NOMO-1 treated with dmso at 0.1 percent for 144 hours (cell line): ENCODE measurements around the gene ADD2.

Experiments
- DNase-seq: peaks from one replicate; lab custom pipeline; 2025; ENCODE audit not compliant: unreplicated experiment; lab: John Stamatoyannopoulos, UW

ADD2 gene

DNA sequence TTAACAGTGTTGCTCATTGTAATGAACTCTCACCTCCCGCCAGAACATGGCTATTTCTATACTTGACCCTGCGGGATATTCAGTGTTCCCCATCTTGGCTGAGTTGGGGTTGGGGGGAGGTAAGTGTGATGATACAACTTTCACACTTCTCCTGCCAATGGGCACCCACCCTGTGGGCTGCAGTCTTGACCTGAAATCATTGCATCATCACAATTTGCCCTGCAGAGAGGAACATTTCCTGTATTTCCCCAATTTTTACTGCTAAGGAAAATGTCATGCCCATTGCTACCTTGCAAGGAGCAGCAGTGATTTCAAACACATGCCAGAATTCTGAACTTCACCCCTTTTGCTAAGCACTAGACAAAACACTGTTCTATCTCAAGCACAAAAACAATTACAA is 92.1 kb downstream of the ADD2 start:
- no peak for DNase-seq

DNA sequence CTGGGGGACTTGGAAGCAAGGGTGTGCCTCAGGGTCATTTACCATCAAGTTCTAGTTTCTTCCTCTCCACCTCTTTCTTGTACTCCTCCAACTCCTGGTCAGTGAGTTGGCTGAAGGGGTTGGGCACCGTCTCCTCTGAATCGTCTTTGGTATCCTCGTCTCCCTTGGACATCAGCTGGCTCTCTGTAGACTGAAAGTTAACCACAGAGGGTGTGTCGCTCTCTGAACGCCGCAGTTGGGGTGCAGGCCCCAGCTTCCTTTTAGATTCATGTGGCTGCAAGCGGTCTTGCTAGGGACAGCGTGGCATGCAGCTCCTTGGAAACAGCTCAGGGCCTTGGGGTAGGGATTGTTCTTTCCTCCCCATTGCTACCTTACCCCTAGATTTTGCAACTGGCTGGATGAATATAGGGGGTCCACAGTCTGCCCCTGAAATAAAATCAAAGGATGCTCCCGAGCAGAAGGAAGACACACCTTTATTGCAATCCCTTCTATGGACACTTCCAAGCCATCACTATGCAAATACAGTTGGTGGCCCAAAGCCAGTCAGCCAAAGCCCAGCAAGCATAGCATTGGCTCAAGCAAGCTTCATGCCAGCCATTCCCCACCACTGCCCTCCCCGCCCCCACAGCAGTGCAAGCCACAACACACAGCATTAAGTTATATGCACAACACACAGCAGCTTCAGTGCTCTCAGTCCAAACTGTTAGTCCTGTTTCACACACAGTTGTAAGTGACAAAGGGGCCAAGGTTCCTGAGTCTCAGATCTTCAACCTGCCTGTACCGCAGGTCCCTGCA is 93.2 kb downstream of the ADD2 start:
- no peak for DNase-seq

DNA sequence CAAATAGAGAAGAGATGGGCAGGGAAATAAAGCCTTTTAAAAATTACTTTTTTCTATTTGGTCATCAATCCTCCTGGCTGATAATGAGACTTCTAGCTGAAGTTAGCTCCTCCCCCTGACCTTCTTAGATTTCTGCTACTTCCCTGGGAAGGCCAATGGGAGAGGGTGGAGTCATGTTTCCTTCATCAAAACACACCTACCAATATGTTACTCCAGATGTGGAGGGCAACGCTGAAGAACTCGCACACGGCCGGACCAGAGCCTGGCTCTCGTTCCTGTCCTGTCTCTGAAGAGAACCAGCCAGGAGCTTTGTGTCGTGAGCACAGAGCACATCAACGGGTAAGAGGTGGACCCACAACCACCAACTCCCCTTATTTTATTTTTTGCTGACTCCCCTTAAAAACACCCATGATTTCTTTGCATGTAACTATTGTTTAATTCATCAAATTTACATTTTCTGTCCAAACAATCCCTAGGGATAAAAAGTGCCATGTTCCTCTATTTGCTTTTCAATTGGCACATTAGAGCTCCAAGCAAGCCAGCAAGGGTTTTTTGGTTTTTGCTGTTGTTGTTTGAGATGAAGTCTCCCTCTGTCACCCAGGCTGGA is 94.9 kb downstream of the ADD2 start:
- no peak for DNase-seq

DNA sequence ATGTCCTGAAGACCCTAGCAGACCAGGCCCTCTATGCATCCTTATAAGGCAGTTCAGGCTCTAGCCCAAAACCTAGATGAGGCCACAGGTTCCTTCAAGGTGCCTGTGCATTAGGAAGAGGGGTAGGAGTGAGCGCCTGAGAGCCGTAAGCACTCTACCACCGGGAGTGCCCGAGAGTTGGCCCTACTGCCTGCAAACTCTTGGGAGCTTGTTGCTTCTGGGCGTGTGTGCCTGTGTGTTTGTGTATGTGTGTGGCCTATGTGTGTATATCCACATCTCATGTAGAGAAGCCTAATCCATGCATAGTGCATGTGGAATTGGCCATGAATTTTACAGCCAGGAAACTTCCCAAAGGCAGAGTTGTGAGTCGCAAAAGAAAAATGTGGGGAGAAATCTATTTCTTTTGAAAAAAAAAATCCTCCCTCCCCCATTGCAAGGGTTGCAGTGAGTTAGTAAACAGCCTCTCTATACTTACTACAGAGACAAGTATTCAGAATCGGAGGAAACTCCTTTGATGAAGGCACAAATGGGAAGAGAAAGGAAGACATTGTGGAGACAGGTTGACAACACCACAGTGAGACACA is 96.8 kb downstream of the ADD2 start:
- no peak for DNase-seq

DNA sequence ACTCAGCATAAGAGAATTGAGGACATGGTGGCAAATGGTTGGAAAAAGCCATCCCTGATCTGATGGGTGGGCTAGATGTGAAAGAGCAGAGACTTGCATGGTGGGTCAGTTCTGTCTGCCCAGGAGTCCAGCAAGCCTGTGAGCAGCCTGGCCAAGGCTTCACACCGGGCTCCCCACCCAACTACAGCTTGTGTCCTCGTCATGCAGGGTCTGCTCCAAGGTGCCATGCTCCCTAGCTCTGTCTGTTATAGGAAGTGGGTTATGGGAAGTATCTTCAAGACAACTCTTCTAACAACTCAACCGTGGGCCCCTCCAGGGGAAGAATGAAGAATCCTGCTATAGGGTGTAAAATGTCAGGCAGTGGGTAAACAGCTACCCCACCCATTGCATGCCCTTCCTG is 97.4 kb downstream of the ADD2 start:
- DNase-seq: no peak

DNA sequence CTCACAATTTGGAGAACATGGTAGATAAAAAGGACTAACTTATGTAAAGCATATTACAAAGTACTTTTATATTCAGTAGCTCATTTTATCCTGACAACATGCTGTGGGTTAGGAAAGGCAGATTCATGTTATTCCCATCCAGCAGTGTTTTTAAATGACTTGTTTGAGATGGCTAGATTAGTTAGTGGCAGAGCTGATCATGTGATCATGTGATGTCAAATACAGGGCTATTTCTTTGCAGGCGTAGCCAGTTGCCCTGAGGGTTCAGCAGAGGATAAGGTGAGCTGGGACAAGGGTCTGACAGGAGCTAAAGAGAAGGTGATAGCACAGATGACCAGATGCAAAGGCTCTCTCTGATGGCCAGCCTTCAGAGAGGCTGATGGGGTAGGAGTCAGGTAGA is 97.8 kb downstream of the ADD2 start:
- DNase-seq: no peak

DNA sequence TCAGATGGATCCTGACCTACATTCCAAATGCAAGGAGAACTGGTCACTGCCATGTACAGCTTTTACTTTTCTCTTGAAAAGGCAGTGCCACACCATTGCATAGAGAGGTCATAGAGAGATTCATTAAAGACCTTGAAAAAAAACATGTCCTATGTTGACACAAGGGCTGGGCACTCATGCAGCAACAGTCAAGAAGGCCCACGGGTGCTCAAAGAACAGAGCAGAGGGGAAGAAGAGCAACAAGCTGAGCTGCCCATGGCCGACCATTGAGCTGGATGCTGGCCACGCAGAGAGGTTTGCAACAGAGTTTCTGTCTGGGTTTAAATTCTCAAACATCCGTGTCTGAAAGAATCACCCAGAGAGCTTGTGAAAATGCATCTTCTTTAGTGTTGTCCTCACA is 99.1 kb downstream of the ADD2 start:
- DNase-seq: no peak

DNA sequence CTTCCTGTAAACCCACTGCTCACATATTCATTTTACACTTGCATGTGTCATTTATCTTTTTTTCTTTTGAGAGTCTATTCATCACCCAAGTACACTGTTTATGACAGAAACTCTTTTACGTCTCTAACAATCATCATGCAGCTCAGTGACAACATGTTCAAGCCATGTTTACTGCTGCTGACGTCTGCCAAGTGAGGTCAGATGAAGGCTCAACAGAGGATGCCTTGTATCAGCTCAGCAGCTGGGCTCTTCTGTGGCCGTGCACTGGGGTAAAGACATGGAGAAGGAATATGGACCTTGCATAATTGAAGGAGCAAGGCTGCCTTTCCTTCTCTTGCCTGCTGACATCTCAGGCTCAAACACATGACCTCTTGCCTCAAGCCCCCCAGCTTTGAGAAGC is 99.6 kb downstream of the ADD2 start:
- no peak for DNase-seq

DNA sequence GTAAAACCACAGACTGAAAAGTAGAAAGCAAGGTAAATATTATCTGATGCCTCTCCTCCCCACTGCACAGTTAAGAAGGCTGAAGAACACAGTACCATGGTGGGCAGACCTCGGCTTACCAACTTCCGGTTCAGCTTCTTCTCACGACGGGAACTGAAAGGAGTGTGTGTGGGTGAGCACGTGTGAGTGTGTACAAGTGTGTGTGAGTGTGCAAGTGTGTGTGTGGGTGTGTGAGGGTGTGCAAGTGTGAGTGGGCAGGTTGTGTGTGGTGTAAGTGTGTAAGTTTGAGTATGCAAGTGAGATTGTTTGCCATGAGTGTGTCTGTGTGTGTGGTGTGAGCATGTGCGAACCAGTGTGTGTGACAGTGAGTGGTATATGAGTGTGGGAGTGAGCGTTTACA is 103.5 kb downstream of the ADD2 start:
- DNase-seq: no peak

DNA sequence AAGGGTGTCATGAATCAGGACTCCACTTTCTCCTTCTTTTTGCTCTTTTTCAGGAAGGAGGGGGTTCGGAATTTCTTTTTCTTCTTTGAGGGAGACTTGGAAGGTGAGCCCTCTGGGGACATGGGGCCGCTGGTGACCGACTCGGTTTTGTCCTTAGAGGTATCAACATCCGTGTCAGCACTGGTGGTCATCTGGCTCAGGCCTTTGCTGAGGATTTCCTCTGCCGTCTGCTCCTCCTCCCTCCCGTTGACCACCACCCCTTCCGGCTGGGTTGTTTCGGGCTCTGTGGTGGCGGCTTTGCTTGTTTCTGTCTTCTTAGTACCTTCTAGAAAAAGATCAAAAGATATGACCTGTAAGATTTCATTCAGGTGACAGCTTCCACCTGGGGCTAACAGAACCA is 104.6 kb downstream of the ADD2 start:
- DNase-seq: no peak

DNA sequence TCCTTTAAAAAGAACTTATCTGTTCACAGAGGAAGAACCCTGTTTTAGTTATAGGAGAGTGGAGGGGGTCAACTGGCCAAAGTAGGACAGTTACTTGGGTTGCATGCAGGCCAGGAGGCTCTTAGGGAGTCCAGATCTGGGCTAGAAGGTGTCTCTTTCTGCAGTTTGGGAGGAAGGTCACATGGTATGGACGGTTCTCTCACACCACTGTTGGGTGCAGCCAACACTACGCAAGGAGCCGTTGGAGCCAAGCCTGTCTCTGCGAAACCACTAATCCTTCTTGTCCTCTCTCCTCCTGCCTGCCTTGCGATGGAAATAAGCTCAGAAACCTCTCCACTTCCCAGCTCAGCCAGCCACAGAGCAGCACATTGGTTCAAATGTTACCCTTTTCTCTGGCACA is 108.4 kb downstream of the ADD2 start:
- DNase-seq: no peak

DNA sequence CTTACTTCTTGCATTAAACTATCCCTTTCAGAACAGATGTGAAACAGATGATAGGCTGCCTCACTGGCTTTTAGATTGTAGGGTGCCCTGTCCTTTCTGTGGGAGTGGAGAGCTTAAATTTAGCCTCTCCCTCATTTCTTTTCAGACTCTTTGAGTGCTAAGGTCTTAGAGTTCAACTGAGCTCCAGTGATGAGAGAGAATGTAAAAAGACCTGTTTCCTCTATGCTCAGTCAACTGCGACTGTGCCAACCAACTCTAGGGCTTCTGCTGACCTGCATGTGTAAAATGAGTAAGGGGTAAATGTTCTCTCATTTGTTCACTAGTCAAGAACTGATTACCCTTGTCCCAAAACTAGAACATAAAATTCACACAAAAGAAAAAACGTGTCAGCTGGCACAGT is 109.5 kb downstream of the ADD2 start:
- DNase-seq: no peak

DNA sequence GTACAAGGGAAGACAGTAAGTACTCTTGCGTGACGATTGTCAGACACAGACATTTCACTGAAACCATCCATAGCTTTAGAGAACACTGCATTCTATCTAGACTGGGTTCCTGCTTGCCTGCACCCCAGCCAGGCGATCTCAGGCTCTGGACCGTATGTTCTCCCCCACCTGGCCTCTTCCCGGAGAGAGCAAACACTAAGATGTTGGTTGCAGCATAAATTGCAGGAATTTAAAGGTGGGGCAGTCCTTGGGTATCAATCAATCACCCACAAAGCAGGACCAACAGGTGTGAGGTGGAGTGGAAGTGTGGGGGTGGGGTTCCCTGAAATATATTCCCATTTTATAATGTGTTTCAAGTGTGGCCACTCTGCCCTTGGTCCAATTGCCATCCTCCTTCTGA is 110.8 kb downstream of the ADD2 start:
- DNase-seq: no peak

DNA sequence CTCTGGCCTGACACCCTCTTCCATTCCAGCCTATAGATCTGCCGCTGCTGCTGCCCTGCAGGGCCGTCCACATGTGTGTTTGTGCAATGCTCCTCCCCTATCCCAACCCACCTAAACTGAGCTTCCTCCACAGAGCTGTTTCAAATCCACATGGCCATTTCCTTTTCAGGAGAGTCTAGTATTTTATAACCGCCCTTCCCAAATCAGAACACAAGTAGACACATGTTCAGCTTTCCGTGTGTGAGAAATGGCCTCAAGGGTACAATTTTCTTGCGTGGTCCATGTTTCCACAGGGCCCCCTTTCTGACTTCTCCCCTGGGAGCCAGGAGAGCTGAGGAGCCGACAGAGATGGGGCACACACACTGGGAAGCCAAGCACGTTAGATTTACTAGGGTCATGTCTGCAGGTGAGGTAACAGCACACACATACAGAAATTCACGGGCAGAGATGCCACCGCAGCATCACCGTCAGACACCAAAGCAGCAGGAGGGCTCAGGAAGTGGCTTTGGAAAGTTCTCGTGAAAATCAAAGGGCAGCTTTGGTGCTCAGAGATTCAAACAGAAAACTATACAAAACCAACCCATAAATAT is 111.5 kb downstream of the ADD2 start:
- DNase-seq: no peak

DNA sequence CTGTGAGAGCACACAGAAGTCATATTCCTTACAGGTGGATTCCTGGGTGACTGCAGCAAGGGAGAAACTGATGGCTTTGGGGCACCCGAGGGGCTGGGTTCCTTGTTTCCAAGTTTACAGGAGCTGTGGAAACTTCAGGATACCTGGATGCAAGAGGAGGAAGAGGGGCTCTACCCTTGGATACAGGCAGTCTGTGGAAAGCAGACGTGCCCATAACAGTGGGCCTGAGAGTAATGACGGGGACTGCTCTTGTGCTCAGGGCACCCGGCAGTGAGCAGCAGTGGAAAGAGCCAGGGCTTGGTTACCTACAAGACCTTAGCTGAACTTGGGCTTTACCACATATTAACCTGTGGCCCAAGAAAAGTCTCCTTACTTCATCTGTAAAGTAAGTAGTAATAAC is 112.2 kb downstream of the ADD2 start:
- no peak for DNase-seq

DNA sequence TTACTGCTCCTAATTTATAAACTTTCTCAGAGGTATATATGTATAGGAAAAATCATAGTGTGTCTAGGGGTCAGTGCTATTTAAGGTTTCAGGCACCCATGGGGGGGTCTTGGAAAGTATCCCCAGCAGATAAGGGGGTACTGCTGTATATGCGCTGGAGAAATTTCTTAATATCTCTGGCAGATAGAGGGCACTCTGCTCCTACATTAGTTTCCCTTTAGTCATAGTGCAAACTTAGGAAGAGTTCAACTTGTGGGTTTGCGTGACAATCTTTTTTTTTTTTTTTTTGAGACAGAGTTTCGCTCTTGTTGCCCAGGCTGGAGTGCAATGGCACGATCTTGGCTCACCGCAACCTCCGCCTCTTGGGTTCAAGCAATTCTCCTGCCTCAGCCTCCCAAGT is 112.8 kb downstream of the ADD2 start:
- peak; percentile 58 for DNase-seq

DNA sequence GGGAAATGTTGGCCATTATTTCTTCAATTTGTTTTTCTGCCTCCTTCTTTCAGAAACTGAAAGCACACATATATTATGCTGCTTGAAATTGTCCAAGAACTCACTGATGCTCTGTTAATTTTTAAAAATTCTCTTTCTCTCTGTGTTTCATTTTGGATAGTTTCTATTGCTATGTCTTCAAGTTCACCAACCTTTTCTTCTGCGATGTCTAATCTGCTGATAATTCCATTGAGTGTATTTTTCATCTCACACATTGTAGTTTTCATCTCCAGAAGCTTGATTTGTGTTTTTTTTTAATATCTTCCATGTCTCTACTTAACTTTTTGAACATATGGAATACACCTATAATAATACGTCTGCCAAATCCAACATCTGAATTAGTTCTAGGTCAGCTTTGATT is 116.3 kb downstream of the ADD2 start:
- no peak for DNase-seq

DNA sequence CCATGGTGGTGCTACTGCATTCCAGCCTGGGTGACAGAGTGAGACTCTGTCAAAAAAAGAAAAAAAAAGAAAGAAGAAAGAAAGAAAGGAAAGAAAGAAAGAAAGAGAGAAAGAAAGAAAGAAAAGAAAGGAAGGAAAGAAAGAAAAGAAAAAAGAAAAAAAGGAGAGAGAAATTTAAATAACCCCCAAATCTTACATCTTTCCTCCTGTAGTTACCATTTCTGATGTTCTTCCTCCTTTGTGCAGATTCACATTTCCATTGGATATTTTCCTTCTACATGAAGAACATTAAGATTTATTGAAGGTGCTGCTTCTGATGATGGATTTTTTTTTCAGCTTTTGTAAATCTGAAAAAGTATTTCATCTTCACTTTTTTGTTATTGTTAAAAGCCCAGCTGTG is 117.0 kb downstream of the ADD2 start:
- DNase-seq: no peak

DNA sequence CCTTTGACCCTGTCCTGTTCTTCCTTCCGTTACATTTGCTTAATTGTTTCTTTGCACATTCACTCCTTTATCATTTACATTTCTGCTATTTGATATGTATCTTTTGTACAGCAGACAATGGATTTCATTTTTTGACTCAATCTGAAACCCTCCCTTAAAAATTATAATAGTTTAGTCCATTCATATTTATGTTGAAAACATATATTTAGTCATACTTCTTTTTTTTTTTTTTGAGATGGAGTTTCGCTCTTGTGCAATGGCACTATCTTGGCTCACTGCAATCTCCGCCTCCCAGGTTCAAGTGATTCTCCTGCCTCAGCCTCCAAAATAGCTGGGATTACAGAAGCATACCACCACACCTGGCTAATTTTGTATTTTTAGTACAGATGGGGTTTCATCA is 119.0 kb downstream of the ADD2 start:
- DNase-seq: no peak

DNA sequence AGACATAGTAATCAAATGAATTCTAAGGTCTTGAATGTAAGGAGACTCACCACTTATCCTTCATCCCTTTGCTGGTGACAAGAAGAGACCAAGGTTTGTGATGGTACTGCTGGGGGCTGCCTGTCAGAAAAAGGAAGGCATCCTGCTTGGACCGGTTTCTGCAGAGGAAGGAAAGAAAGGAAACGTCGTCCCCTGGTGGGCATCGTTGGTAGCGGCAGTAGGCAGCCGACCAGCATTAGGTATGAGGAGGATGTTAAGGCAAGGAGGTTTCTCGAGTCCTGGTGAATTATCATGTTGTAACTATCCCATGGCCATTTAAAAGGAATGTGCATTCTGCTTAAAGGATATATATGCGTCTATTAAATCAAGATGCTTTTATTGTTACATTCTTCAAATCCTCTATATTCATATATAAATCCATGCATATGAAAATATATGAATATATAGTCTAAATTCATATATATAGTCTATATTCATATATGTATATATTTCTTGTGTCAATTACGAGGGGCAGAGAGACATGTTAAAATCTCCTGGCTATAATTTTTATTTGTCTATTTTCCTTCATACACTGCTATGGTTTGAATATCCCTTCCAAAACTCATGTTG is 120.0 kb downstream of the ADD2 start:
- peak; percentile 59 for DNase-seq

DNA sequence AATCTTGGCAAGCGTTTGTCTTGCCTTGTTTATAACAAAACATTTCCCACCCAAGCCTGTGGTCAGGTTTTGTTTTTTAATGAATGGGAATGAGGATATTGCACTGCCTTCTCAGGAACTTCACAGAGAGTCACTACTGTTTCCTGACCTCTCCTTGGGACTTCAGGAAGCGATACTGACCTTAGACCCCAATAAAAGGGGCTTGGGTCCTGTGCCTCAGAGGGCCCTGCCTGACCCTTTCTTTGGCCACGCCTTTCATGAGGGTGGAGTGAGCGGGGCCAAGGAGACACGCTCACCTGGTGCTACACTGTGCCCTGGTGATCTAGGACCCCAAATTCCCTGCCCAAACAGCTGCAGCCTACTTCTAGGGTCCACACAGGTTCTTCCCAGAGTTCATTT is 121.6 kb downstream of the ADD2 start:
- DNase-seq: no peak
